Non-pigmented ciliary epithelial cell (primary cell): ENCODE data around the gene COL5A1.
"Not testable (repeated sequence)": the region's sequence is repeated elsewhere in the genome, so short reads cannot be mapped to it uniquely, and the experiment has no call there.

Source experiments
- DNase-seq: peaks from one replicate; pipeline ENCODE4 v3.0.0-alpha.2; 2010; ENCODE audit warnings: low read depth

The COL5A1 gene

DNA sequence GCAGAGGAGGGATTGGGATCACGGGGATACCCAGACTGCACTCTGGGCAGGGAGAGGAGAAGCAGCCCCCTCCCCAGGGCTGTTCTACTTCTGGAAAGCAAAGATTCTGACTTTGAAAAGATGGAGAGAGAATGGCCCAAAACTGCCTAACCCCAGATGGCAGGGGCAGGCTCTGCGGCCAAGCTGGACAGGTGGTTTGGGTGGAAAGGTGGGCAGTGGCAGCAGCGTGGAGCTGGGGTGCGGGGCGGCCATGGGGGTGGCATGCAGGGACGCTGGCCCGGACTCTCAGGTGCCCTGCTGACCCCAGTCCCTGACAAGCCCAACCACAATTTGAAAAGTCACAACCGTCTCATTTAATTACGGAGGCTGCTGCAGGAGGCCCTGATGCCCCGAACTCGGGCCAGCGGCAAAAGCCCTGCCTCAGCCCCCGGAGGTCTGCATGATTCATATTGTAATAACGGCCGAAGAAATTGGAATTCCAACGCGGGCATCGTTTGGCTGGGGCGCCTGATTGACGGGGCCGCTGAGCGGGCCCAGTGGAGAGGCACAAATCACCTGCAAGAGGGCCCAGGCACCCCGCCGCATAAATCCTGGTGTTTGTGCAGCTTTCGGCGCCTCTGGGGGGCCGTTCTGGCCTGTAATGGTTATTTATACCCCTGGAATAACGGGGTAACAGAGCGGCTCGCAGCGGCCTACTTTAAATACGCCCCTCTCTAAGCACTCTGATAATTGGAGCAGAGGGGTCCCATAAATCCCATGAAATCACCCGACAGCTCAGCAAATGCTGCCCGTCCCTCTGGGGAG lies 197.2 kb downstream of the COL5A1 start:
- no peak for DNase-seq

DNA sequence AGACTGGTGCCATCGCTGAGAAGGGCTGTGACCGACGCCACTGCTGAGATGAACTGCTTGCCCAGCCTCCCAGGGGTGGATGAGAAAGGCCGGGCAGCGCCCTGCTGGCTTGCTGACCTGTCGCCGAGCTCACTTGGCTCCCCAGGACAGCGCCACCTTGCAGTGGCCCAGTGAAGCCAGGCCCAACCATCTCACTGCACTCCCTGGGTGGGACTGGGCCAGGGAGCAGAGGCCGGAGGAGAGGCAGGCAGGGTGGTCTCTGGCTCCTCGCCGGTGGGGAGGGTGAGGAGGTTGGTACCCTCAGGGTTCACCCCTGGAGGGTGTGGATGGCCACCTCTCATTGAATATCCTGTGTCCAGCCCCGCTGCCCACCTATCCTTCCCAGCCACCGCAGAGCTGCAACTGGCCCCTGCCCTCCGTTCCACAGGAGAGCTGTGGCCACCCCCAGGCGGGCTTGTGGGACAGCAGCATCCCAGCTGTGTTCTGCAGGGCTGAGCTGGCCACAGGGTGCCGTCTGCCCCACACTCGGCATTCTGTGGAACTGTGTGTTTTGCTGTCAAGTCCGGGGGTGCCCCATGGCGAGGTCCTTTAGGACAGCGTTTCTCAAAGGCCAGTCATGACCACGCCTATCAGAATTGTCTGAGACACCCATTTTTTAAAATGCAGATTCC lies 198.0 kb downstream of the COL5A1 start:
- DNase-seq: no peak

DNA sequence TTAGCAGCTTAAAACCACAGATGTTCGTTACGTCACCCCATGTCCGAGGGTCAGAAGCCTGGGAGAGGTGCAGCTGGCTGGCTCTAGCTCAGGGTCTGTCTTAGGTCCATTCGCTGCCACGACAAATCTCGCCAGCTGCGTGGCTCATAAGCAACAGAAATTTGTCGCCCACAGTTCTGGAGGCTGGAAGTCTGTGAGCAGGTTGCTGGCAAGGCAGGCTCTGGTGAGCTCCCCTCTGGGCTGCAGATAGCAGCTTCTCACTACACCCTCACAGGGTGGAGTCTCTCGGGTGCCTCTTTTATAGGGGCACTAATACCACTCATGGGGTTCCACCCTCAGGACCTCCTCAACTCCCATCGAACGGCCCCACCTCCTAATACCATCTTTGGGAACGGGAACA lies 198.9 kb downstream of the COL5A1 start:
- DNase-seq: no peak

DNA sequence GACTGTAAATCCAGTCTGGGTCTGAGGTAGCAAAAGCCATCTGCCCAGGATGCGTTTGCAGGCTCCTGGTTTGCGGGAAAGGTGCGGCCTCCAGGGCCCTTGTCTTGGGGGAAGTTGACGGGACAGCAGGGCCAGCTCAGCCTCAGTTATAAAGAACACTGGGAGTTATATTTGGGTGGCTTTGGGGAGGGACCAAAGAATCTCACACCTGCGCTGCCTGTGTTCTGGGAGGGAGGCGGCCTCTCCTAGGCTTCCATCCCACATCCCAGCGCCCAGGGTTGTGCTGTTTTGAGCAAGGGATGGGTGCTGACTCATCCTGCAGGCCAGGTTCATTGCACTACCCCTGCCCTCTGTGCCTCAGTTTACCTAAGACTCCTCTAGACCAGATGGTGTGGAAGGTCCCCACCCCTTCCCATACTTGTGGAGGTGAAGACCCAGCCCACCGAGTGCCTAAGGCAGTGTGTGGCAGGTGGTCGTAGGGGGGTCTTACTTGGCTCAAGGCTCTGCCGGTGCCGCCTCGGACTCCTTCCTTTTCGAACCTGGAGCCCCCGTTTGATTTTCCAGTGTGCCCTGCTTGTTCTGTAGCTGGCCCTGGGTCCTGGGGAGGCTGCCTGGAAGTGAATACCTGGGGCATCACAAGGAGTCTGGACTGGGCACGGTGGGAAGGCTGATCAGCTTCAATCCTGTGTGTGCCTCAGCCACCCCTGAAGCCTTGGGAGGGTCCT lies 199.7 kb downstream of the COL5A1 start:
- DNase-seq: no peak

DNA sequence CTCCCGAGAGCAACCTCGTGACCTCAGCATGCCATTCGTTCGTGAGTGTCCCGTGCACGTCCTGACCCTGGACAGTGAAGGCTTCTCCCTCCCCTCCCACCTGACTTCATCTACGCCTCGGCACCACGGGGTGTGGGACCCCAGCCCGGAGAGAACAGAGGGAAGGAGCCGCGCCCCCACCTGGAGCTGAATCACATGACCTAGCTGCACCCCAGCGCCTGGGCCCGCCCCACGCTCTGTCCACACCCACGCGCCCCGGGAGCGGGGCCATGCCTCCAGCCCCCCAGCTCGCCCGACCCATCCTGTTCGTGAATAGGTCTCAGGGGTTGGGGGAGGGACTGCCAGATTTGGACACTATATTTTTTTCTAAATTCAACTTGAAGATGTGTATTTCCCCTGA lies 200.7 kb downstream of the COL5A1 start:
- no peak for DNase-seq

DNA sequence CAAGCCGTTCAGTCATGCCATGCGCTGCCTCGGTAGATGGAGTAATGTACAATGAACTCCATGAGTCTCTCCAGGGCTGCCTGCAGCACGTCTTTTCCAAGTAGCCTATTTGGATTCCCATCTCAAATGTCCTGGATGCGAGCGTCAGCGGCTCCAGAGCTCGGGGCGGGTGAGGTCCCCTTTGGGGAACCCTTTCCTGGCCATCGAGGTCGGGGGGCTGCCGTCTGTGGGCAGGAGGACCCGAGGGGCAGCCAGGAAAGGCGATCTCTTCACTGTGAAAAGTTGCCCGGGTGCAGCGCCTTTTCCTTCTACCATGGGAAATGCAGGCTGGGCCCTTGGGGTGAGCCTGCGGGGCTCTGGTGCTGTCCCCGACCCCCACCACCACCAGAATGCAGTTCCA lies 202.1 kb downstream of the COL5A1 start:
- no peak for DNase-seq

DNA sequence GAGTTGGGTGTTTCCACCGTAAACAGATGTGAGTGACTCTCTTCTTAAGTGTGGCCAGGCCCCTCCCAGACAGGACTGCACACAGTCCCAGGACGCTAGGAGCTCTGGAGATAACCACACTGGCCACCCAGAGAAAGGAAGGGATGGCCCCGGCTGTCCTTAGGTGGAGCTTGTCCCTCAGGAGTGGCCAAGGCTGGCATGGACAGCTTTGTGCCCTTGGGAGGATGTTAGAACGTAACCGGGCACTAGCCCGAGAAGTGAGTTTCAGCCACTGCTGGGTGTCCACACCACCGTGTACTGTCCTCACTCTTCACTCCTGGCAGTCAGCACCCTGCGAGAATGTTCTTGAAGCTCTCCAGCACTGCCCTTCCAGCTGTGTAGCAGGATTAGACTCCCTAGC lies 203.2 kb downstream of the COL5A1 start:
- DNase-seq: no peak

DNA sequence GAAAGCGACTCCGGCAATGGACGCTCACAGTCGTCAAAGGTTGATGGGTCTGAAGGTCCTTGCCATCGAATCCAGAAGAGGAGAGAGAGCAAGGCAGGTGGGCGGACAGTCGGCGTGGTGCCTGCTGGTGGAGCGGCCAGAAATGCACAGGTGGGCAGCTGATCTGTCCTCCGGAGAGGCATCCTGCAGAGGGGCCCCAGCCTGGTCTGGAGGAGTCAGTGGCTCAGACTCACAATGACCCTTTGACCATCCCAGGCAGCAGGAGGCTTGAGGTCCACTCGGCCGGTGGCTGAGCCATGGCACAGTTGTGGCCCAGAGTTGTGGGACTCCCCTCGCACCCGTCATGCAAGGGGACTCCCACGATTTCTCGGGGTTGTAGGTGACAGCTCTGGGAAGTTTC lies 204.6 kb downstream of the COL5A1 start:
- DNase-seq: no peak

DNA sequence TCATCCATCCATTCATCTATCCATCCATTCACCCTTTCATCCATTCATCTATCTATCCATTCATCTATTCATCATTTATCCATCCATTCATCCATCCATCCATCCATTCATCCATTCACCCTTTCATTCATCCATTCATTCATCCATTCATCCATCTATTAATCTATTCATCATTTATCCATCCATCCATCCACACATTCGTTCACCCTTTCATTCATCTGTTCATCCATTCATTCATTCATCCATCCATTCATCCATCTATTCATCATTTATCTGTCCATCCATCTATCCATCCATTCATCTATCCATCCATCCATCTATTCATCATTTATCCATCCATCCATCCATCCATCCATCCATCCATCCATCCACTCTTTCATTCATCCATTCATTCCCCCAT lies 205.1 kb downstream of the COL5A1 start:
- no peak for DNase-seq

DNA sequence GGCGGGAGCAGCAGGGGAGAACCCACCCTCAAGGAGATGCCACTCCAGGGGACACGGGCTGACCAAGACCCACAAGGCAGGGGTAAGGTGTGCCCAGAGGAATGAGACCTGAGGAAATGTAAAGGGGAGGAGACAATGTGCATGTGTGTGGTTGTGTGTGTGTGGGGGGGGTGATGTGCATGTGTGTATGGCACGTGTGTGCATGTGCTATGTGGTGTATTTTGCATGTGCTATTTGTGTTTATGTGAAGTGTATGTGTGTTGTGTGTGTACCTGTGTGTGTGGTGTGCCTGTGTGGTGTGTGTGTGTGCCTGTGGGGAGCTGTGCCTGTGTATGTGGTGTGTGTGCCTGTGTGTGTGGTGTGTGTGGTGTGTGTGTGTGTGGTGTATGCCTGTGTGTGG lies 205.5 kb downstream of the COL5A1 start:
- DNase-seq: no peak

DNA sequence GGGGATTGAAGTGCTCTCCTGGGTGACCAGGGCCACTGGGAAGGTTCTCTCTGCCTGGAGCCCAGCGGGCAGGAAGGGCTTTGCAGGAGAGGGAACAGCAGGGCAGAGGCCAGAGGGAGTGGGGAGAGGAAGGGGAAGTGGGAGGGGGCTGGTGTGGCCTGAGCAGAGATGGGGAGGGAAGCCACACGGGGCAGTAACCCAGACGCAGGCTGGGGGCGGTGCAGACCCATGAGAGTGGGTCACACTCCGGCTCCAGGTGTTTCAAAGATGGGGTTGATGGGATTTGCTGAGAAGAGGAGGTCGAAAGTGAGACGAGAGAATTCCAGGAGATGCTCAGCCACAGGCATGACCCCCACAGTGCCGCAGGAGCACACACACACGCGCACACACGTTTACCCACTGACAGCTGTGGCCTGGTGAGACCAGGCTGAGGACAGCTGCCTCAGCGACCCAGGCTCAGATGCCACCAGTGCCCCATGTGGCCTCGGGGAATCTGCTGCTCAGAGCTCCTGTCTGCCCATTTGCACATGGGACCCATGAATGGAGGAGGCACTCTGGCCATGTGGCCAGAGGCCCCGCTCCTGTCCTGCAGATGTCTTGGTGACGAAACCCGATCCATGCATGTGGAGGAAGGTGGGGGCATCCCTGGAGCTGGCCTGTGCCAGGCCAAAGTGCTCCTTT lies 206.3 kb downstream of the COL5A1 start:
- no peak for DNase-seq

DNA sequence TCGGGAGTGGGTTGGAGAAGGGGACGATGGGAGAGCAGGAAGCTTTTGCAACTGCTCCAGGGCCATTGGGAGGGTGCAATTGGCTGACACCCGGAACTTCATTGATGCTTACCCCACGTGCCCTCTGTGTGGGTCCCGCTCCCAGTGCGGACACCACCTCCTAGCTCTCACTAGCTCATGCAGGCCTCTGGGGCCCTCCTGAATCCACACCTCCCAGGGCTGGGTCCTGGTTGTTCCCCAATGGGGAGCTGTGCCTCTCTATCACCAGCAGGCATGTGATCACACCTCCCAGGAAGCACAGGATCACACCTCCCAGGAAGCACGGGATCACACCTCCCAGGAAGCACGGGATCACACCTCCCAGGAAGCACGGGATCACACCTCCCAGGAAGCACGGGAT lies 206.9 kb downstream of the COL5A1 start:
- DNase-seq: no peak

DNA sequence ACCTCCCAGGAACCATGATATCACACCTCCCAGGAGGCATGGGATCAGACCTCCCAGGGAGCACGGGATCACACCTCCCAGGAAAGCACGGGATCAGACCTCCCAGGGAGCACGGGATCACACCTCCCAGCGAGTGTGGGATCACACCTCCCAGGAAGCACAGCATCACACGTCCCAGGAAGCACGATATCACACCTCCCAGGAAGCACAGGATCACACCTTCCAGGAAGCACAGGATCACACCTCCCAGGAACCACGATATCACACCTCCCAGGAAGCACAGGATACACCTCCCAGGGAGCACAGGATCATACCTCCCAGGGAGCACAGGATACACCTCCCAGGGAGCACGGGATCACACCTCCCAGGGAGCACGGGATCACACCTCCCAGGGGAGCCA lies 209.0 kb downstream of the COL5A1 start:
- DNase-seq: no peak

DNA sequence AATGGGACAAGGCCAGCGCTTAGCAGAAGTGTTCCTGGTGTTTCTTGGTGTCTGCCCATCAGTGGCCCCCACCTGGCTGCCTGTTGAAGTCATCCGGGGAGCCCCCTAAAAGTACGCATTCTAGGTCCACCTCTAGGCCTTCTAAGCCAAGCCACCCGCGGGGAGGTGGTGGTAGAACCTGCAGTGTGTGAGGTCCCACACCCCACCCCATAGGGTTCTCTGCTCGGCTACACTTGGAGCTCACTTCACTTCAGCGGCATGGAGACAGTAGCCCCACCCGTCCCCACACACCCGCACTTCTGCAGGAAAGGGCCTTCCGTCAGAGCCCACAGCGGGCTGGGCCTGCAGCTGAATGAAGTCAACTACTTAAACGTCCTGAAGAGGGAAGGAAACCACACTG lies 209.4 kb downstream of the COL5A1 start:
- DNase-seq: no peak

DNA sequence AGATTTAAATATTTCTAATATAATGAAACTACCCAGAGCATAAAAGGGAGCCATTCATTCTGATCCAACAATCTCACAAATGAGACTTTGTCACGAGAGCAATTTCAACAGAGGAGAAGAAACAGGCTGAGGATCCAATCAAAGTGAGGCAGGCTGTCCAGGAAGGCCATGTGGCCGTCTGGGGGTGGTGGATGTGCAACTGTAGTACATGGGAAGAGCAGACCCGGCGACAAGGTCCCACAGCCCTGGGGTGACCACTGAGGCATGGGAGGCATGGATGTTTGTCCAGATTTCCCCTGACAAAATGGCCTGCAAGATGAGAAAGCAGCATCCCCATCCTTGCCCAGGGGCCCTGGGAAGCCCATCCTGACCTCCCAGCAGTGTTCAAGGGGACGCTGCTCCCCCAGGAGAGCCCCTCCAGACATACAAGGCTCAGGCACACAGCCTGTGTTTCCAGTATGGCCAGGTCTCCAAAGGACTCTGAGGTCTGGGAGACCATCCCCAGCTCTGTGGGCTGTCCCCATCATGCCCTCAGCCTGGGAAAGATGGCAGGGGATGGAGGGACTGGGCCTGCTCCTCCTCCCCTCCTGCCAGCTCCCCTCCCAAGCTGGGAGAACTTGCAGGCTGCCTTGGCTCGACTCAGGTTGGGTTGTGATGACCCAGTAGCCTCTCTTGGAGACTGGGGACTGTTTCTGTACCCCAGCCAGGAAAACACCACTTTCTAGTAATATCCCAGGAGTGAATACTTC lies 211.5 kb downstream of the COL5A1 start:
- no peak for DNase-seq

DNA sequence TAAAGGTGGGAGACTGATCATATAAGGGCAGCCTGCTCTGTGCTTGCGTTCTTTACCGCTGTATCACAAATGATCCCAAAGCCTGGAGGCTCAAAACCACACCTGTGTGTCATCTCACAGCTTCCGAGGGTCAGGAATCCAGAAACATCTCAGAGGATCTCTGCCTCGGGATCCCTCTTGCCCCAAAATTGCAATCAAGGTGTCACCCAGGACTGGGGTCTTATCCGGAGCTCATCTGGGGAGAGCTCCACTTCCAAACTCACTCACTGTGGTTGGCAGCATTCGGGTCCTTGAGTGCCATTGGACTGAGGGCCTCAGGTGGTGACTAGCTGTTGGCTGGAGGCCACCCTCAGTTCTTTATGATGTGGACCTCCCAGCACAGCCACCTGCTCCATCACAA lies 212.3 kb downstream of the COL5A1 start:
- no peak for DNase-seq

DNA sequence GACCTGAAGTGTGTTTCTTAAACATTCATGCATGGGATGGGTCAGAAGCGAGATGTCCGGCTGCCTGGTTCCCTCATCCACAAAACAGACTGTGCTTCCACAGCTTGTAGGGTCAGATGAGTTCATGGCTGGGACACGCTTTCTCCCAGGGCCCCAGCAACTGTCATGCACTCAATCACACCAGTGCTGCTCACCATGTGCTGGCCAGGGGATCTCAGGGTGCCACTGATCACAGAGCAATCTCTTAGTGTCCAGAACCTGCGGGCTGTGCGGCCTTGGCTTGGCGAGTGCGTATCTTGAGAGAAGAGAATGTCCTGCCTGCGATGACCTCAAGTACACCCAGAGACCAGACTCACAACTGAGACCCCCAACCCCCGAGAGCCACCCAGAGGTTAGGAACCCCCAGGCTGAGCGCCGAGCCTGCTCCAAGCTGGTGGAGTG lies 213.0 kb downstream of the COL5A1 start:
- DNase-seq: no peak

DNA sequence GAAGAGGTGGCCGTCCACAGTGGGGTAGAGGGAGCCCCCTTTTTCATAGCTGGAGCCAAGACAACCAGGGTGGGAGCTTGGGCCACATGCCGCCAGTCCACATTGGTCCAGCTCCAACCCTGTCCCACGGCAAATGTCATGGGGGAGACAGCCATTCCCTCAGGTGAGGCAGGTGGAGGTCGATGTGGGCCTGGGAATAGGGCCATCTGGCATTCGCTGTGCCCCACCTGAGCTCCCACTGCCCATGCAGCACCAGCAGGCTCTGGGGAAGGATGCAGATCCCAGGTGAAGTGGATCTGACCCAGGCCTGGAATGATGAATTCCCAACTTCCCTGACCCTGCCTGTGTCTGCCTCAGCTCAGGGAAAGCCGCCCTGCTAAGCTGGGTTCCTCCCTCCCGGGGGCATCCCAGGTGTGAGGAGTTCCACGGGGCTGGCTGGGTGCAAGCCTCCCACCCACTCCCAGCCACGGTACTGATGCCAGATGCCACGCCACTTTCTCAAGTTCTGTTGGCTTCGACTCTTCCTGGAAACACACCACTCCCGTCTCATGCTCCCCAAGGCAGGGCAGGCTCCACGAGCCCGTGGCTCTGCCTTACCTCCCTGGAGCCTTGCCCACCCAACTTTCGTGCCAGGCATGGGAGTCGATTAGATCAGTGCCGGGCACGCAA lies 213.8 kb downstream of the COL5A1 start:
- DNase-seq: no peak

DNA sequence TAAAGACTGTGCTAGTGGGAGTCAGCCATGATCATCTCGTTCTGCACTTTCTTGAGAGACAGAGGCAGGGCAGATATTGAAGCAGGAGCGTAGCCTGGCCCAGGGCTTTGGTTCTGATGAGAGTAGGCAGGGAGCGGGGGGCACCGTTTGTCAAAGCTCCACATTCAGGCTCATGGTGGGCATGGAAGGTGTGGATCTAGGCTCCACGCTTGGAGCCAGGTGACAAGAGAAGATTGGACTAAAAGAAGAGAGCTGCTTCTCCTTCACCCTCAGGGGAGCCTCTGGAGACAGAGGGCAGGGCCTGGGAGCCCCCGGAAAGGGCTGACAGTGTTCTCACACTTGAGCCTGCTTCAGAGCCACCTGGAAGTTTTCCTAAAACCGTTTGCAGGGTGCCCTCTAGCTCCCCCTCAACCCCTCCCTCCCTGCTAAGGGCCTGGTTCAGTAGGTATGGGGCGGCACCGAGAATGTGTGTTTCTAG lies 214.3 kb downstream of the COL5A1 start:
- no peak for DNase-seq

DNA sequence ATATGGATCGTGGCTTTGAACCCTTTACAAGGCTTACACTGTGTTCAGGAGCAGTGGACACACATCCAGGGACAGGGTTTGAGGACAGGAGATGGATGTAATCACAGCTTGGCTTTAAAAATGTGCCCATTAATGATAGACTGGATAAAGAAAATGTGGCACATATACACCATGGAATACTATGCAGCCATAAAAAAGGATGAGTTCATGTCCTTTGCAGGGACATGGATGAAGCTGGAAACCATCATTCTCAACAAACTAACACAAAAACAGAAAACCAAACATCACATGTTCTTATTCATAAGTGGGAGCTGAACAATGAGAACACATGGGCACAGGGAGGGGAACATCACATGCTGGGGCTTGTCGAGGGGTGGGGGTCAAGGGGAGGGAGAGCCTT lies 215.8 kb downstream of the COL5A1 start:
- DNase-seq: not testable (repeated sequence)
